Upper lobe of right lung (tissue), 1 donor: ENCODE measurements around the gene WDR7. TPM values are rescaled to one million over a fixed set of nuclear protein-coding genes. Genes with fewer than 3 reads are reported as not detected.

Experiments used
- ATAC-seq: fragments of 200-7000 bp; cut with Tn5 transposase; one replicate; pipeline ENCODE4 v1.9.1; 2020; ENCODE audit warnings: mild to moderate bottlenecking, moderate library complexity
- DNase-seq: peaks from one replicate; pipeline ENCODE4 v3.0.0-alpha.2; 2020
- H3K27ac ChIP-seq: fragments of 200-600 bp; one replicate; pipeline ENCODE4 v1.8.0; 2022
- H3K27me3 ChIP-seq: fragments of 200-600 bp; one replicate; pipeline ENCODE4 v1.8.0; 2022; ENCODE audit warnings: mild to moderate bottlenecking
- H3K36me3 ChIP-seq: fragments of 200-600 bp; one replicate; pipeline ENCODE4 v1.8.0; 2022
- H3K4me1 ChIP-seq: fragments of 200-600 bp; one replicate; pipeline ENCODE4 v1.8.0; 2022
- H3K4me3 ChIP-seq: fragments of 200-600 bp; one replicate; pipeline ENCODE4 v1.8.0; 2022; ENCODE audit warnings: mild to moderate bottlenecking
- H3K9me3 ChIP-seq: fragments of 200-600 bp; one replicate; pipeline ENCODE4 v1.8.0; 2022
- intact Hi-C: fragments of 100-400 bp; cut with DNase I; formaldehyde crosslinking; loops from one replicate; pipeline ENCODE4 v1.11.0; 2022
- total RNA-seq: library from RNA; stranded (reverse); fragmentation: NEBNext Ultra II Directional; extraction: Animal tissue kit (Norgen Biotek cat#: 25700); gene quantifications from one replicate; pipeline ENCODE4 v1.2.1, GENCODE V29; 2021
- TF ChIP-seq, protein P1 (sequence below): fragments of 200-600 bp; IDR thresholded peaks from one replicate; pipeline ENCODE4 v1.8.0; 2022; ENCODE audit warnings: antibody characterized with exemption
- donor health status: DM: no; HTN: yes; CAD: no; lungs with severe emphysema.

Gene WDR7
- total RNA-seq, 1 donor from 2014 or later = 30.7 TPM

- Histone ChIP-seq H3K27ac (no peak overlapping the region), H3K27me3 (no peaks in the 10 kb centered on the region), H3K9me3 (no peaks in the 10 kb centered on the region), H3K36me3 (no peaks in the 10 kb centered on the region), H3K4me3 (no peak overlapping the region), H3K4me1 (no peaks in the 10 kb centered on the region)
- DNase-seq = no peak
- TF ChIP-seq, protein P1, sequence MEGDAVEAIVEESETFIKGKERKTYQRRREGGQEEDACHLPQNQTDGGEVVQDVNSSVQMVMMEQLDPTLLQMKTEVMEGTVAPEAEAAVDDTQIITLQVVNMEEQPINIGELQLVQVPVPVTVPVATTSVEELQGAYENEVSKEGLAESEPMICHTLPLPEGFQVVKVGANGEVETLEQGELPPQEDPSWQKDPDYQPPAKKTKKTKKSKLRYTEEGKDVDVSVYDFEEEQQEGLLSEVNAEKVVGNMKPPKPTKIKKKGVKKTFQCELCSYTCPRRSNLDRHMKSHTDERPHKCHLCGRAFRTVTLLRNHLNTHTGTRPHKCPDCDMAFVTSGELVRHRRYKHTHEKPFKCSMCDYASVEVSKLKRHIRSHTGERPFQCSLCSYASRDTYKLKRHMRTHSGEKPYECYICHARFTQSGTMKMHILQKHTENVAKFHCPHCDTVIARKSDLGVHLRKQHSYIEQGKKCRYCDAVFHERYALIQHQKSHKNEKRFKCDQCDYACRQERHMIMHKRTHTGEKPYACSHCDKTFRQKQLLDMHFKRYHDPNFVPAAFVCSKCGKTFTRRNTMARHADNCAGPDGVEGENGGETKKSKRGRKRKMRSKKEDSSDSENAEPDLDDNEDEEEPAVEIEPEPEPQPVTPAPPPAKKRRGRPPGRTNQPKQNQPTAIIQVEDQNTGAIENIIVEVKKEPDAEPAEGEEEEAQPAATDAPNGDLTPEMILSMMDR = no peak
- intact Hi-C loops = no loop called here
- ATAC-seq = no peak
Observed at GRCh38 chr18:57051657-57052044, 400.5 kb downstream of the WDR7 start.

DNA sequence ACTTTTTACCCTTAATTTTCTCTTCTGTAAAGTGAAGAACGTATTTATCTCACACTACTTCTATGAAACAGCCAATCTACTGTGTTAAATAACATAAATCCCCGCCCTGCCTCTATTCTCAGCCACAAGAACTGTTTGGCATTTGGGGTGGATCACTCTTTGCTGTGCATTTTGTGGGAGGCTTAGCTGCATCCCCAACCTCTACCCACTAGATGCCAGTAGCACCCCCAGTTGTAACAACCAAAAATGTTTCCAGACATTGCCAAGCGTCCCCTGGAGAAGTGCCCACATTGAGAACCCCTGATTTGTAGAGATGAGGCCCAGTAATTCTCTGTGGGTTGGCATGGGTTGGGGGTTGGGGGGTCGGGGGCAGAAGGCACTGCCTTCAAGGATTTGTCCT lies 401.0 kb downstream of the WDR7 start:
- Histone ChIP-seq H3K4me1 (no peaks in the 10 kb centered on the region), H3K27me3 (no peaks in the 10 kb centered on the region), H3K27ac (no peak overlapping the region), H3K4me3 (no peak overlapping the region), H3K36me3 (no peaks in the 10 kb centered on the region), H3K9me3 (no peaks in the 10 kb centered on the region)
- TF ChIP-seq, protein P1 = no peak
- DNase-seq (no peak), ATAC-seq (no peak)
- intact Hi-C loops = no loop called here

GRCh38 chr18:57052759-57053158 lies 401.6 kb downstream of the WDR7 start:
- ATAC-seq (no peak), DNase-seq (no peak)
- H3K4me1 ChIP-seq = no peaks in the 10 kb centered on the region
- no peaks in the 10 kb centered on the region for H3K9me3 ChIP-seq
- no peak overlapping the region for H3K4me3 ChIP-seq
- H3K27ac ChIP-seq = no peak overlapping the region
- H3K27me3 ChIP-seq = no peaks in the 10 kb centered on the region
- no peaks in the 10 kb centered on the region for H3K36me3 ChIP-seq
- TF ChIP-seq, protein P1 = no peak
- intact Hi-C loops = no loop called here

- H3K9me3 ChIP-seq = no peaks in the 10 kb centered on the region
- intact Hi-C loops = no loop called here
- H3K4me3 ChIP-seq = no peak overlapping the region
- no peaks in the 10 kb centered on the region for H3K4me1 ChIP-seq
- H3K36me3 ChIP-seq = no peaks in the 10 kb centered on the region
- DNase-seq (no peak), ATAC-seq (no peak)
- H3K27me3 ChIP-seq = no peaks in the 10 kb centered on the region
- TF ChIP-seq, protein P1 = no peak
- no peak overlapping the region for H3K27ac ChIP-seq
Observed at GRCh38 chr18:57054891-57055290, 403.7 kb downstream of the WDR7 start.

GRCh38 chr18:57057890-57058289 lies 406.7 kb downstream of the WDR7 start:
- DNase-seq = no peak
- intact Hi-C loops = no loop called here
- H3K27me3 ChIP-seq = no peaks in the 10 kb centered on the region

DNA sequence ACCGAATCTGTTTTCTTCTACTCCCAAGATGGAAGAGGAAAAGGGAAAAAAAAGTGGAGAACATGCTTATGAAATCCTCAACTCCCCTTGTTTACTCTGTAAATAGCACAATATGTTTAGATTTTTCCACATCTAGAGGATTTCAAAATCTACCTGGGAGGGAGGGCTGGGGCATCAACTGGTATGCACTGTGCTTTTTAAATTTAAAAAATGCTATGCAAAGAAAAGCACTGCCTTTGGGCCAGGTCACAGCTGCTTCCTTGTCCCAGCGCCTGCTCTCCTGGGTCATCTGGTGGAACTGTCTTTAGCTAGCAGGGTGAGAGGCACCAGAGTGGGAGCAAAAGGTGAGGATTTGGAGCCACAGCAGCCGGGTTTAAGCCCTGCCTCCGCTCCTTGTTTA lies 407.6 kb downstream of the WDR7 start:
- Histone ChIP-seq H3K27ac (no peak overlapping the region), H3K9me3 (no peaks in the 10 kb centered on the region), H3K4me3 (no peak overlapping the region), H3K27me3 (no peaks in the 10 kb centered on the region), H3K4me1 (no peaks in the 10 kb centered on the region), H3K36me3 (no peaks in the 10 kb centered on the region)
- DNase-seq = no peak
- TF ChIP-seq, protein P1 = no peak
- intact Hi-C loops = no loop called here
- no peak for ATAC-seq

More at GRCh38 chr18:57057890-57058289, 406.7 kb downstream of the WDR7 start:
- Histone ChIP-seq H3K36me3 (no peaks in the 10 kb centered on the region), H3K9me3 (no peaks in the 10 kb centered on the region), H3K27ac (no peak overlapping the region), H3K4me3 (no peak overlapping the region), H3K4me1 (no peaks in the 10 kb centered on the region)
- ATAC-seq = no peak
- TF ChIP-seq, protein P1 = no peak
